OCI-LY1 (cell line): ENCODE measurements around the gene WDR93.

ENCODE experiments used
- H2AFZ ChIP-seq: fragments of 200-600 bp; sonication (generic), shearing (Covaris generic); 2 replicates; pipeline ENCODE4 v1.6.0; 2014; ENCODE audit warnings: antibody characterized with exemption, mild to moderate bottlenecking, low read length
- H3F3A ChIP-seq: fragments of 200-600 bp; sonication (generic), shearing (Covaris generic); 2 replicates; pipeline ENCODE4 v1.6.0; 2014; ENCODE audit warnings: mild to moderate bottlenecking, antibody characterized with exemption, low read length, moderate library complexity; ENCODE audit not compliant: insufficient read depth
- H3K27ac ChIP-seq: fragments of 200-600 bp; sonication (generic); 2 replicates; pipeline ENCODE4 v1.5.1; 2014; ENCODE audit warnings: low read length, mixed run types, mild to moderate bottlenecking, low read depth; ENCODE audit not compliant: poor library complexity, severe bottlenecking
- H3K27me3 ChIP-seq: fragments of 200-600 bp; sonication (generic); 2 replicates; pipeline ENCODE4 v1.6.0; 2014; ENCODE audit warnings: antibody characterized with exemption, mild to moderate bottlenecking, low read length, moderate library complexity; ENCODE audit not compliant: insufficient read depth
- H3K36me3 ChIP-seq: fragments of 200-600 bp; sonication (generic); 2 replicates; pipeline ENCODE4 v1.6.1; 2014; ENCODE audit warnings: mild to moderate bottlenecking, antibody characterized with exemption, low read length, moderate library complexity, mixed read lengths; ENCODE audit not compliant: insufficient read depth
- H3K4me1 ChIP-seq: fragments of 200-600 bp; sonication (generic); 2 replicates; pipeline ENCODE4 v1.5.1; 2014; ENCODE audit warnings: mild to moderate bottlenecking, low read length, moderate library complexity; ENCODE audit not compliant: insufficient read depth, severe bottlenecking
- H3K4me2 ChIP-seq: fragments of 200-600 bp; sonication (generic), shearing (Covaris generic); 2 replicates; pipeline ENCODE4 v1.6.1; 2014; ENCODE audit warnings: low read length
- H3K4me3 ChIP-seq: fragments of 200-600 bp; sonication (generic); 2 replicates; pipeline ENCODE4 v1.5.1; 2014; ENCODE audit warnings: low read length, low read depth, mild to moderate bottlenecking, mixed read lengths; ENCODE audit not compliant: poor library complexity, severe bottlenecking
- H3K79me2 ChIP-seq: fragments of 200-600 bp; shearing (Covaris generic); 2 replicates; pipeline ENCODE4 v1.6.1; 2016; ENCODE audit warnings: mixed run types, low read length, mixed read lengths; ENCODE audit not compliant: insufficient read depth
- H3K9ac ChIP-seq: fragments of 200-600 bp; sonication (generic), shearing (Covaris generic); 2 replicates; pipeline ENCODE4 v1.6.1; 2014; ENCODE audit warnings: mild to moderate bottlenecking, low read length, mixed read lengths
- H3K9me2 ChIP-seq: fragments of 200-600 bp; sonication (generic), shearing (Covaris generic); 2 replicates; pipeline ENCODE4 v1.6.1; 2014; ENCODE audit warnings: low read depth, mild to moderate bottlenecking, low read length, mixed read lengths
- H3K9me3 ChIP-seq: fragments of 200-600 bp; shearing (Covaris generic); 2 replicates; pipeline ENCODE4 v1.6.1; 2014; ENCODE audit warnings: low read length, mixed read lengths
- H4K20me1 ChIP-seq: fragments of 200-600 bp; sonication (generic), shearing (Covaris generic); 2 replicates; pipeline ENCODE4 v1.6.0; 2016; ENCODE audit warnings: mild to moderate bottlenecking, low read length; ENCODE audit not compliant: insufficient read depth
- CTCF ChIP-seq: fragments of 200-600 bp; sonication (generic), shearing (Covaris generic); IDR thresholded peaks from 2 replicates; pipeline ENCODE4 v1.5.1; 2017; ENCODE audit warnings: mild to moderate bottlenecking, antibody characterized with exemption, low read length, moderate library complexity, mixed read lengths
- EZH2 ChIP-seq: fragments of 200-600 bp; sonication (generic), shearing (Covaris generic); IDR thresholded peaks from 2 replicates; pipeline ENCODE4 v1.8.0; 2017; ENCODE audit warnings: borderline replicate concordance, mixed run types, mild to moderate bottlenecking, antibody characterized with exemption, low read length, moderate library complexity, mixed read lengths

Gene WDR93

GRCh38 chr15:89756897-89757296, 66.3 kb downstream of the WDR93 start:
- H3F3A ChIP-seq, result no peaks in the 10 kb centered on the region
- H2AFZ ChIP-seq, result no peak overlapping the region
- H3K9me3 ChIP-seq, result no peaks in the 10 kb centered on the region
- TF ChIP-seq CTCF, result no peak
- TF ChIP-seq EZH2, result no peak
- H3K27ac ChIP-seq, result no peak overlapping the region
- H3K4me1 ChIP-seq, result no peaks in the 10 kb centered on the region
- H3K4me2 ChIP-seq, result no peak overlapping the region
- H3K9me2 ChIP-seq, result no peaks in the 10 kb centered on the region
- H3K79me2 ChIP-seq, result no peaks in the 10 kb centered on the region
- no peaks in the 10 kb centered on the region for H4K20me1 ChIP-seq
- H3K4me3 ChIP-seq, result no peak overlapping the region
- no peaks in the 10 kb centered on the region for H3K36me3 ChIP-seq
- H3K9ac ChIP-seq, result no peak overlapping the region
- peaks cover 7% of the 10 kb centered on the region; the same call in 1 of the 2 replicates for H3K27me3 ChIP-seq

- TF ChIP-seq CTCF (no peak), EZH2 (no peak)
- H3K4me3 ChIP-seq, result no peak overlapping the region
- H2AFZ ChIP-seq, result no peak overlapping the region
- no peaks in the 10 kb centered on the region for H4K20me1 ChIP-seq
- H3F3A ChIP-seq, result no peaks in the 10 kb centered on the region
- H3K4me2 ChIP-seq, result no peak overlapping the region
- H3K27ac ChIP-seq, result no peak overlapping the region
- H3K9me3 ChIP-seq, result no peaks in the 10 kb centered on the region
- H3K4me1 ChIP-seq, result no peaks in the 10 kb centered on the region
- H3K9me2 ChIP-seq, result no peaks in the 10 kb centered on the region
- no peaks in the 10 kb centered on the region for H3K79me2 ChIP-seq
- H3K36me3 ChIP-seq, result no peaks in the 10 kb centered on the region
- peaks cover 7% of the 10 kb centered on the region; the same call in 1 of the 2 replicates for H3K27me3 ChIP-seq
- no peak overlapping the region for H3K9ac ChIP-seq
These were observed 67.7 kb downstream of the WDR93 start for GRCh38 chr15:89758283-89758682.

- no peaks in the 10 kb centered on the region for H3K79me2 ChIP-seq
- H3F3A ChIP-seq, result no peaks in the 10 kb centered on the region
- H3K9me2 ChIP-seq, result no peaks in the 10 kb centered on the region
- H3K4me2 ChIP-seq, result no peak overlapping the region
- TF ChIP-seq CTCF (no peak), EZH2 (no peak)
- H3K4me1 ChIP-seq, result no peaks in the 10 kb centered on the region
- no peaks in the 10 kb centered on the region for H3K9me3 ChIP-seq
- H2AFZ ChIP-seq, result no peak overlapping the region
- peaks cover 7% of the 10 kb centered on the region; the same call in 1 of the 2 replicates for H3K27me3 ChIP-seq
- no peaks in the 10 kb centered on the region for H3K36me3 ChIP-seq
- no peak overlapping the region for H3K27ac ChIP-seq
- no peak overlapping the region for H3K4me3 ChIP-seq
- no peaks in the 10 kb centered on the region for H4K20me1 ChIP-seq
- no peak overlapping the region for H3K9ac ChIP-seq
These were observed 68.4 kb downstream of the WDR93 start for GRCh38 chr15:89758981-89759380.
